GM06990 (cell line): ENCODE data around the gene MSTO1.
"Not testable (repeated sequence)": the region's sequence is repeated elsewhere in the genome, so short reads cannot be mapped to it uniquely, and the experiment has no call there.

Experiments used
- DNase-seq: peaks from one replicate; pipeline ENCODE4 v3.0.0-alpha.2; 2011; ENCODE audit not compliant: insufficient read length; ENCODE audit errors: extremely low read depth
- H3K27me3 ChIP-seq: replicated peaks from 2 replicates; pipeline ENCODE4 v1.6.0; 2011; ENCODE audit warnings: low read length; ENCODE audit not compliant: control insufficient read depth, insufficient read depth
- H3K36me3 ChIP-seq: 2 replicates; pipeline ENCODE4 v1.5.1; 2011; ENCODE audit warnings: low read length; ENCODE audit not compliant: control insufficient read depth, insufficient read depth
- H3K4me3 ChIP-seq: replicated peaks from 2 replicates; pipeline ENCODE4 v1.5.1; 2011; ENCODE audit warnings: low read depth, mild to moderate bottlenecking, control low read depth, low read length
- TF ChIP-seq, protein P1 (sequence below): IDR thresholded peaks from 2 replicates; pipeline ENCODE4 v1.5.1; 2011; ENCODE audit warnings: low read length, control low read depth, mild to moderate bottlenecking, inconsistent platforms; ENCODE audit not compliant: insufficient read depth, poor library complexity, severe bottlenecking

The MSTO1 gene

GRCh38 chr1:155623357-155623756, 13.3 kb downstream of the MSTO1 start:
- Histone ChIP-seq H3K36me3 (no peaks in the 10 kb centered on the region), H3K4me3 (no peak overlapping the region), H3K27me3 (no peaks in the 10 kb centered on the region; the same call in 1 of the 2 replicates)
- TF ChIP-seq, protein P1, sequence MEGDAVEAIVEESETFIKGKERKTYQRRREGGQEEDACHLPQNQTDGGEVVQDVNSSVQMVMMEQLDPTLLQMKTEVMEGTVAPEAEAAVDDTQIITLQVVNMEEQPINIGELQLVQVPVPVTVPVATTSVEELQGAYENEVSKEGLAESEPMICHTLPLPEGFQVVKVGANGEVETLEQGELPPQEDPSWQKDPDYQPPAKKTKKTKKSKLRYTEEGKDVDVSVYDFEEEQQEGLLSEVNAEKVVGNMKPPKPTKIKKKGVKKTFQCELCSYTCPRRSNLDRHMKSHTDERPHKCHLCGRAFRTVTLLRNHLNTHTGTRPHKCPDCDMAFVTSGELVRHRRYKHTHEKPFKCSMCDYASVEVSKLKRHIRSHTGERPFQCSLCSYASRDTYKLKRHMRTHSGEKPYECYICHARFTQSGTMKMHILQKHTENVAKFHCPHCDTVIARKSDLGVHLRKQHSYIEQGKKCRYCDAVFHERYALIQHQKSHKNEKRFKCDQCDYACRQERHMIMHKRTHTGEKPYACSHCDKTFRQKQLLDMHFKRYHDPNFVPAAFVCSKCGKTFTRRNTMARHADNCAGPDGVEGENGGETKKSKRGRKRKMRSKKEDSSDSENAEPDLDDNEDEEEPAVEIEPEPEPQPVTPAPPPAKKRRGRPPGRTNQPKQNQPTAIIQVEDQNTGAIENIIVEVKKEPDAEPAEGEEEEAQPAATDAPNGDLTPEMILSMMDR = no peak
- no peak for DNase-seq

DNA sequence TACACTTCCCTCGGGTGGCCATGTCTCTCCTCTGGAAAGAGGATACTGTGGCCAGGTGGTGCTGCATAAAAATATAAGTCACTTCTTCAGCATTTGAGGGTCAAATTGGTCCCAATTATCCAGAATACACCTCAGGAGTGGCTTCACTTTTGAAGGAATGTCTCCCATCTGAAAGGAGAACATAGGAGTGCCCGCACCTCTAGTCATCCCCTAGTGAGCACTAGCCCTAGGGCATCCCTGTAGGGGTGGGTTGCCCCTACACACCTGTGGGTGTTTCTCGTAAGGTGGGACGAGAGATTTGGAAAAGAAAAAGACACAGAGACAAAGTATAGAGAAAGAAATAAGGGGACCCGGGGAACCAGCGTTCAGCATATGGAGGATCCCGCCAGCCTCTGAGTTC, 16.4 kb downstream of the MSTO1 start:
- not testable (repeated sequence) for H3K36me3 ChIP-seq, H3K4me3 ChIP-seq, H3K27me3 ChIP-seq, DNase-seq

DNA sequence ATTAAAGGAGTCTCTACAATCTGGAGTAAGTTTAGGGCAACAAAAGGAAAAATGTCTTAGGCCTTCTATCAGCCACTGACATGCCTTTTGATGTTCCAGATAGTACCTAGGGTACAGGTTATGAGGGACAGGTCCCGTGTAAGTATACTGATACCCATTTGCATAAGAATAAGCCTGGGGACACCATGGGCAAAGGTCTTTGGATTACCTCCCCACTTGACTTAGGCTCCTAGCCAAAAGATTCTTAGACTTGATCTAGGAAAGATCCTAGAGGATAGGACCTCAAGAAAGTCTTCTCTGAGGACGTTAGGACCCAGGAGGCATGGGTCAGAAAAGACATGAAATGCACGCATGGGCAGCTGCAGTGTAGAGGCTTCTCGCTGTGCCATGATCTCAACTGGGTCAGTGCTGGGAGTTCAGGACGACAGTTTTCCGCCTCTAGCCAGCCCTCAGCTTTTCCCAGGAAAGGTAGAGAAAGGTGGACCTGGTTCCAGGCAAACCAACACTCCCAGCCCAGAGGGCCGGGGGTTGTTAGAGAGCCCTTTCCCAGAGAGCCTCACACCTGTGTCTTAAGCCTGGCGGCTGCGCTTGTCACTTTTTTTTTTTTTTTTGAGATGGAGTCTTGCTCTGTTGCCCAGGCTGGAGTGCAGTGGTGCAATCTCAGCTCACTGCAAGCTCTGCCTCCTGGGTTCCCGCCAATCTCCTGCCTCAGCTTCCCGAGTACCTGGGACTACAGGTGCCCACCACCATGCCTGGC, 26.6 kb downstream of the MSTO1 start:
- H3K27me3 ChIP-seq = no peaks in the 10 kb centered on the region
- no peak for DNase-seq
- TF ChIP-seq, protein P1 = no peak
- no peak overlapping the region for H3K4me3 ChIP-seq
- H3K36me3 ChIP-seq = no peaks in the 10 kb centered on the region

DNA sequence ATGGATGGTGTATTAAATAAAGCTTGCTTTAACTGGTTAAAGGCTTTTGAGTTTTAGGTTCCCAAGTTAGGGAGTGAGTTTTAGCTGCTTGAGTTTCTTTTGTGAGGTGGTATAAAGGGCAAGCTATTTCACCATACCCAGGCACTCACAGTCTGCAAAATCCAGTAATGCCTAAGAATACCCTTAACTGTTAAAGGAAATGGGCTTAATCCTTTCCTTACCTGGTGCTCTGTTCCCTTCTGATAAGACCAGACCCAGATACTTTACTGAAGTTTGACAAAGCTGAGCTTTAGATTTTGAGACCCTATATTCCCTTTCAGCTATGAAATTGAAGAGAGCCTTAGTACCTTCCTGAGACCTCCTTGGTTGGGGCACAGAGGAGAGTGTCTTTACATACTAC, 30.3 kb downstream of the MSTO1 start:
- TF ChIP-seq, protein P1 = no peak
- no peaks in the 10 kb centered on the region for H3K27me3 ChIP-seq
- no peak for DNase-seq
- H3K36me3 ChIP-seq = no peaks in the 10 kb centered on the region
- no peak overlapping the region for H3K4me3 ChIP-seq

DNA sequence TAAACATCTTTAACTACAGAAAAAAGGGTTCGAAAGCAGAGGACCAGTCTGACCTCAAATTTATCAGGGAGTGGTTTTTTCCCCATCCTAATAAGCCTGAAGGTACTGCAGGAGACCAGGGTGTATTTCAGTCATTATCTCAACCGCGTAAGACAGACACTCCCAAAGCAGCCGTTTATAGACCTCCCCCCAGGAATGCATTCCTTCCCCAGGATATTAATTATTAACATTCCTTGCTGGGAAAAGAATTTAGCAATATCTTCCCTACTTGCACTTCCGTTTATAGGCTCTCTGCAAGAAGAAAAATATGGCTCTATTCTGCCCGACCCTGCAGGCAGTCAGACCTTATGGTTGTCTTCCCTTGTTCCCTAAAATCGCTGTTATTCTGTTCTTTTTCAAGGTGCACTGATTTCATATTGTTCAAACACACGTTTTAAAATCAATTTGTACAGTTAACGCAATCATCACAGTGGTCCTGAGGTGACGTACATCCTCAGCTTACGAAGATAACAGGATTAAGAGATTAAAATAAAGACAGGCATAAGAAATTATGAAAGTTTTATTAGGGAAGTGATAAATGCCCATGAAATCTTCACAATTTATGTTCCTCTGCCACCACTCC, 32.7 kb downstream of the MSTO1 start:
- not testable (repeated sequence) for DNase-seq, H3K4me3 ChIP-seq, H3K27me3 ChIP-seq, H3K36me3 ChIP-seq

DNA sequence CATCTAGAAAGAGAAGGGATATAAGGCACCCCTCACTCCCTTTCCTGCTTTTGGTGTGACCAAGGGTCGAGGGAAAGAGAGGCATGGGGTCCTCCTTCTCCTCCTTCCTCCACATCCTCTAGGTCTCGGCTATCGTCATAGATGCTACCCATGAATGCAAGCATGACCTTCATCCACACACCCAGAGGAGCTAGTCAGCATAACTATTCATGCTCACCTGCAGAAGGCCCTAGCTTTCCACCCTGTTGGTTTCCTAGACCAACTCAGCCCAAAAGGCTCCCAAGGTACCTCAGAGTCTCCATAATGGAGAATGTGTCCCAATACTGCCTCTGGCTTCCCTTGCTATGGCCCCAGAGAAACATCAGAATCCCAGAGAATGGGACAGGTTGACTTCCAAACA, 33.2 kb downstream of the MSTO1 start:
- no peaks in the 10 kb centered on the region for H3K27me3 ChIP-seq
- no peak for DNase-seq
- H3K36me3 ChIP-seq = no peaks in the 10 kb centered on the region
- H3K4me3 ChIP-seq = no peak overlapping the region
- TF ChIP-seq, protein P1 = no peak
